Aorta (tissue), 5 donors: ENCODE measurements around the gene PLA2G4D. TPM values are rescaled to one million over a fixed set of nuclear protein-coding genes. Genes with fewer than 3 reads are reported as not detected.

Source experiments
- ATAC-seq: fragments of 200-7000 bp; cut with Tn5 transposase; one replicate; pipeline ENCODE4 v1.9.1; 2022; ENCODE audit warnings: moderate library complexity; ENCODE audit not compliant: low FRiP score
- DNase-seq, 2 donors: peaks; one replicate each; pipeline ENCODE4 v3.0.0-alpha.2; 2020
- H3K27ac ChIP-seq, 2 donors: one replicate each; pipeline ENCODE4 v1.5.1; 2013; ENCODE audit warnings: low read length in 2 of 2, mild to moderate bottlenecking in 2 of 2, moderate library complexity in 2 of 2, control low read depth in 1 of 2, inconsistent platforms in 1 of 2, low read depth in 1 of 2
- H3K27me3 ChIP-seq, 2 donors: one replicate each; pipeline ENCODE4 v1.6.1; 2013; ENCODE audit warnings: control low read depth in 1 of 2, low read length in 1 of 2, mild to moderate bottlenecking in 1 of 2, moderate library complexity in 1 of 2; ENCODE audit not compliant: insufficient read depth in 2 of 2, control insufficient read depth in 1 of 2
- H3K36me3 ChIP-seq, 2 donors: one replicate each; pipeline ENCODE4 v1.6.1; 2013; ENCODE audit warnings: control low read depth in 1 of 2, low read length in 1 of 2, mild to moderate bottlenecking in 1 of 2; ENCODE audit not compliant: insufficient read depth in 2 of 2, control insufficient read depth in 1 of 2
- H3K4me1 ChIP-seq, 2 donors: one replicate each; pipeline ENCODE4 v1.6.1; 2013; ENCODE audit warnings: low read length in 2 of 2, control low read depth in 1 of 2, mild to moderate bottlenecking in 1 of 2, moderate library complexity in 1 of 2; ENCODE audit not compliant: insufficient read depth in 2 of 2, control insufficient read depth in 1 of 2
- H3K4me3 ChIP-seq, 2 donors: one replicate each; pipeline ENCODE4 v1.5.1; 2013; ENCODE audit warnings: low read length in 2 of 2, control low read depth in 1 of 2, mild to moderate bottlenecking in 1 of 2
- H3K9me3 ChIP-seq: one replicate; pipeline ENCODE4 v1.6.1; 2013; ENCODE audit warnings: mild to moderate bottlenecking, low read length; ENCODE audit not compliant: control insufficient read depth
- WGBS, 2 donors: extraction: QIAGEN DNeasy Blood & Tissue Kit; methylation state at CpG; one replicate each; pipeline ENCODE4 v1.1.7; 2013; 5-methylcytosine and 5-hydroxymethylcytosine counted together
- intact Hi-C, 2 donors: fragments of 100-400 bp; cut with DNase I; formaldehyde crosslinking; loops; one replicate each; pipeline versions ENCODE4 v1.14.2 to v1.15.0; 2022
- polyA plus RNA-seq, 2 donors: library from polyadenylated mRNA; stranded (reverse); fragments of 200-250 nt; gene quantifications; one replicate each; pipeline ENCODE4 v1.2.3, GENCODE V29; 2013
- total RNA-seq, 2 donors: library from RNA; stranded (reverse); fragmentation: NEBNext Ultra II Directional; extraction: Animal tissue kit (Norgen Biotek cat#: 25700); gene quantifications; one replicate each; pipeline ENCODE4 v1.2.1, GENCODE V29; 2021
- donor health status: healthy with polysubstance abuse.
- donor health status: Bipolar disorder and iron deficiency.
- donor health status: DM: no; HTN: no; CAD: no.
- donor health status: DM: no; HTN: no; CAD: no.
- donor health status: DM: yes; HTN: yes; CAD: no.

PLA2G4D gene
- total and polyA plus RNA-seq, 4 donors: not detected

GRCh38 chr15:42078903-42079302 is 15.5 kb downstream of the PLA2G4D start:
- Histone ChIP-seq H3K27me3 (no peaks in the 10 kb centered on the region), H3K27ac (no peak overlapping the region), H3K4me1 (no peaks in the 10 kb centered on the region), H3K9me3 (no peaks in the 10 kb centered on the region), H3K36me3 (no peaks in the 10 kb centered on the region), H3K4me3 (no peak overlapping the region)
- WGBS, 2 donors: 36% methylated on average over 1 of the region's 1 CpG
- DNase-seq: no peak
- intact Hi-C loops: no loop called here
- no peak for ATAC-seq

- Histone ChIP-seq H3K27me3 (no peaks in the 10 kb centered on the region), H3K27ac (no peak overlapping the region), H3K4me1 (no peaks in the 10 kb centered on the region), H3K36me3 (no peaks in the 10 kb centered on the region), H3K9me3 (no peaks in the 10 kb centered on the region), H3K4me3 (no peak overlapping the region)
- ATAC-seq (no peak), DNase-seq (no peak)
- intact Hi-C loops: no loop called here
- 80 to 82% methylated on average over 3 of the region's 3 CpGs for WGBS, 2 donors
Measured at GRCh38 chr15:42077689-42078088, 16.7 kb downstream of the PLA2G4D start.

- no peak for ATAC-seq
- Histone ChIP-seq H3K4me1 (no peaks in the 10 kb centered on the region), H3K4me3 (no peak overlapping the region), H3K9me3 (no peaks in the 10 kb centered on the region), H3K36me3 (no peaks in the 10 kb centered on the region), H3K27me3 (no peaks in the 10 kb centered on the region), H3K27ac (no peak overlapping the region)
- WGBS, 2 donors: 77 to 79% methylated on average over 6 of the region's 6 CpGs
- intact Hi-C loops: no loop called here
- peak in 1 of 2 donors; percentile 5 for DNase-seq
Measured at GRCh38 chr15:42073418-42073817, 20.9 kb downstream of the PLA2G4D start.

- 80 to 83% methylated on average over 11 of the region's 11 CpGs for WGBS, 2 donors
- ATAC-seq (no peak), DNase-seq (no peak)
- Histone ChIP-seq H3K36me3 (no peaks in the 10 kb centered on the region), H3K27me3 (no peaks in the 10 kb centered on the region), H3K27ac (no peak overlapping the region), H3K9me3 (no peaks in the 10 kb centered on the region), H3K4me3 (no peak overlapping the region), H3K4me1 (no peaks in the 10 kb centered on the region)
- intact Hi-C loops: no loop called here
Measured at GRCh38 chr15:42072141-42072685, 22.1 kb downstream of the PLA2G4D start.

- H3K36me3 ChIP-seq: no peaks in the 10 kb centered on the region
- no peaks in the 10 kb centered on the region for H3K9me3 ChIP-seq
- intact Hi-C loops: no loop called here
- WGBS, 2 donors: 94 to 95% methylated on average over 9 to 10 of the region's 10 CpGs
- H3K4me1 ChIP-seq: no peaks in the 10 kb centered on the region
- H3K27me3 ChIP-seq: no peaks in the 10 kb centered on the region
- H3K27ac ChIP-seq: no peak overlapping the region
- no peak overlapping the region for H3K4me3 ChIP-seq
- ATAC-seq (no peak), DNase-seq (no peak)
Measured at GRCh38 chr15:42071717-42072116, 22.6 kb downstream of the PLA2G4D start.

- no peak for ATAC-seq
- no peak for DNase-seq
- Histone ChIP-seq H3K27me3 (no peaks in the 10 kb centered on the region), H3K4me3 (no peak overlapping the region), H3K4me1 (no peaks in the 10 kb centered on the region), H3K27ac (no peak overlapping the region), H3K9me3 (no peaks in the 10 kb centered on the region), H3K36me3 (no peaks in the 10 kb centered on the region)
- intact Hi-C loops: no loop called here
- WGBS, 2 donors: 88 to 92% methylated on average over 9 of the region's 9 CpGs
Measured at GRCh38 chr15:42070976-42071350, 23.4 kb downstream of the PLA2G4D start.

GRCh38 chr15:42070279-42070975 is 23.9 kb downstream of the PLA2G4D start:
- Histone ChIP-seq H3K4me3 (no peak overlapping the region), H3K27ac (no peak overlapping the region), H3K36me3 (no peaks in the 10 kb centered on the region), H3K9me3 (no peaks in the 10 kb centered on the region), H3K27me3 (no peaks in the 10 kb centered on the region), H3K4me1 (no peaks in the 10 kb centered on the region)
- ATAC-seq: no peak
- 94 to 96% methylated on average over 15 to 16 of the region's 16 CpGs for WGBS, 2 donors
- DNase-seq: no peak
- intact Hi-C loops: no loop called here

- Histone ChIP-seq H3K27me3 (no peaks in the 10 kb centered on the region), H3K36me3 (no peaks in the 10 kb centered on the region), H3K9me3 (no peaks in the 10 kb centered on the region), H3K4me3 (no peak overlapping the region), H3K27ac (no peak overlapping the region), H3K4me1 (no peaks in the 10 kb centered on the region)
- intact Hi-C loops: loop anchor here (5.0 to 10.0 kb wide), 2 partner anchors 68 to 175 kb away; partner anchors contain the start of gene SPTBN5 (in 1 of the 2)
- ATAC-seq (no peak), DNase-seq (no peak)
- 81 to 82% methylated on average over 16 to 17 of the region's 17 CpGs for WGBS, 2 donors
Measured at GRCh38 chr15:42069496-42070278, 24.7 kb downstream of the PLA2G4D start.
